ENCODE measurements around the gene IL17C. TPM values are rescaled to one million over a fixed set of nuclear protein-coding genes. Genes with fewer than 3 reads are reported as not detected.

The IL17C gene
- total RNA-seq, 1 experiment from 2014 or later, result 1.9 TPM

DNA sequence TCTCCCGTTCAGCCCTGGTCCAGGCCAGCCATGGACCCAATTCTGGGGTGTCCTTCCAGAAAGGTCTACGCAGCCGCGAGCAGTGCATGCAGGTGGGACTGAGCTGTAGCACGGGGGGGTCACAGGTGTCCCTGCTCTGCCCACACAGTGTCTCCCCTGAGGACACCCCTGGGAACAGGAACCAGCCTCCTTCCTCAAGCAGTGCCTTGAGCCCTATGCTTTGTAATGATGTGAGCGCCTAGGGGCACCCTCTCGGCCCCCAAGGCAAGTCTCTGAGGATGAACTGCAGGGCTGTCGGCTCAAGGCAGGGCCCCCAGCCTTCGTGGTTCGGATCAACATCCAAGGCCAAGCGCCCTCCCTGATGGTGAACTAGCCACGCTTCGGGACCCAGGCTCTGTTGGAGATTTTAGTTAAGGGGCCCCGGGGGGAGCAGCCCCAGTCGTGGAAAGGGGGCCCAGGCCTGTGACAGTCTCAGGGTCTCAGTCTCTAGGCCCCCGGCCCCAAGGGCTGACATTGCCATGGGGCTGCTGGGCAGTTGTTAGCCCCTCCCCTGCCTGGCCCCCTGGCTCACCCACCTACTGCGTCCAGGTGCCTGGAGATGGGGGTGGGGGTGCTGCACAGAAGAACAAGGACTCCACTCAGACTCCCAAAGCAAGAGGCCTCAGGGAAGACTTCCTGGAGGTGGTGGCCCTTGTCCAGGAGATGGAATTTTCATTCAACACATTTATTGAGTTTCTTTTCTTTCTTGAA is 2.3 kb downstream of the IL17C start (continued):
- no peak for TF ChIP-seq AR (CRISPR knock-in tag; IDR thresholded peaks at IDR 0.05)
- no peak for TF ChIP-seq ZNF219 (CRISPR knock-in tag; IDR thresholded peaks at IDR 0.05; ENCODE audit: borderline replicate concordance)

DNA sequence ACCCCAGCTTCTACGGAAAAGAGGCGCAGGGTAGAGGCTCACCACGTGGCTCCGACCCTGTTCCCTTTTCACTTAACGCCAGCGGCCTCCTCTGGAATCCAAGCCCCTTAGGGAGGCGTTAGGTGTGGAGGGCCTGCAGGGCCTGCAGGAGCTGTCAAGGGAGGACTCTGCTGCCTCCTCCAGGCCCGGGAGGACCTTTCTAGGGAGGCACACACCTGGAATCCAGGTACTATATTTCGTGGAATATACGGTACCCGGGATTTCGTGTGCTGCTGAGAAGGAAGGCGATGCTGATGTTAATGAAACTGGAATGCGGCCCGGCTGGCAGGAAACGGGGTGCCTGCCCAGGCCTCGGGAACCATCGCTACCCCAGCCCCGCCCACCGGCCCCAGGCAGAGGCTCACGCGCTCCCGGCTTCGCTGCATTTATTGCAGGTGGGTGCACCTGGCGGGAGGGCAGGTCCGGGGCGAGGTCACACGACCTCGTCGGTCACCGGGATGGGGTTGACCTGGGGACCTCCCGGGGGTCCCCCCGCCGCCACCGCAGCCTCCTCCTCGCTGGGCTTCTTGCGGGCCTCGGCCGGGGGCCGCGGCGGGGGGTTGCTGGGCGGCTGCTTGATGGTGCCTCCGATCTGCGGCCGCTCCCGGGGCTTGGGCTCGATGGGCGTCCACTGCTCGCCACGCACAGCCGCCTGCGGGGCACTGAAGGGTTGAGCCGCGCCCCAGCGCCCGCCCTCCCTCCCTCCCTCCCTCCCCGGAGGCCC is 4.7 kb downstream of the IL17C start:
- TF ChIP-seq HMGA2 (CRISPR knock-in tag; IDR thresholded peaks at IDR 0.05) (no peak), ZNF263 (CRISPR knock-in tag; IDR thresholded peaks at IDR 0.05; ENCODE audit: low read depth) (peak; percentile 89)
- TF ChIP-seq, protein P1, sequence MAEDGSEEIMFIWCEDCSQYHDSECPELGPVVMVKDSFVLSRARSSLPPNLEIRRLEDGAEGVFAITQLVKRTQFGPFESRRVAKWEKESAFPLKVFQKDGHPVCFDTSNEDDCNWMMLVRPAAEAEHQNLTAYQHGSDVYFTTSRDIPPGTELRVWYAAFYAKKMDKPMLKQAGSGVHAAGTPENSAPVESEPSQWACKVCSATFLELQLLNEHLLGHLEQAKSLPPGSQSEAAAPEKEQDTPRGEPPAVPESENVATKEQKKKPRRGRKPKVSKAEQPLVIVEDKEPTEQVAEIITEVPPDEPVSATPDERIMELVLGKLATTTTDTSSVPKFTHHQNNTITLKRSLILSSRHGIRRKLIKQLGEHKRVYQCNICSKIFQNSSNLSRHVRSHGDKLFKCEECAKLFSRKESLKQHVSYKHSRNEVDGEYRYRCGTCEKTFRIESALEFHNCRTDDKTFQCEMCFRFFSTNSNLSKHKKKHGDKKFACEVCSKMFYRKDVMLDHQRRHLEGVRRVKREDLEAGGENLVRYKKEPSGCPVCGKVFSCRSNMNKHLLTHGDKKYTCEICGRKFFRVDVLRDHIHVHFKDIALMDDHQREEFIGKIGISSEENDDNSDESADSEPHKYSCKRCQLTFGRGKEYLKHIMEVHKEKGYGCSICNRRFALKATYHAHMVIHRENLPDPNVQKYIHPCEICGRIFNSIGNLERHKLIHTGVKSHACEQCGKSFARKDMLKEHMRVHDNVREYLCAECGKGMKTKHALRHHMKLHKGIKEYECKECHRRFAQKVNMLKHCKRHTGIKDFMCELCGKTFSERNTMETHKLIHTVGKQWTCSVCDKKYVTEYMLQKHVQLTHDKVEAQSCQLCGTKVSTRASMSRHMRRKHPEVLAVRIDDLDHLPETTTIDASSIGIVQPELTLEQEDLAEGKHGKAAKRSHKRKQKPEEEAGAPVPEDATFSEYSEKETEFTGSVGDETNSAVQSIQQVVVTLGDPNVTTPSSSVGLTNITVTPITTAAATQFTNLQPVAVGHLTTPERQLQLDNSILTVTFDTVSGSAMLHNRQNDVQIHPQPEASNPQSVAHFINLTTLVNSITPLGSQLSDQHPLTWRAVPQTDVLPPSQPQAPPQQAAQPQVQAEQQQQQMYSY (CRISPR knock-in tag; IDR thresholded peaks at IDR 0.05), result no peak
- peaks cover 13% of the 10 kb centered on the region for H3K27me3 Mint-ChIP-seq (ENCODE audit: low read depth)
- no peaks in the 10 kb centered on the region for H3K9me3 Mint-ChIP-seq
- H3K27ac Mint-ChIP-seq, result no peak overlapping the region
- ChIA-PET POLR2A (no interaction called here), CTCF (interaction anchor here (1.3 to 1.4 kb wide), 3 partner anchors 10 to 42 kb away, joined by 3 to 7 read pairs (median 5); no protein-coding TSS in a partner anchor)
- H3K4me1 Mint-ChIP-seq, result peaks cover 18% of the 10 kb centered on the region
- no peak overlapping the region for H3K4me3 Mint-ChIP-seq
- H3K36me3 Mint-ChIP-seq, result no peaks in the 10 kb centered on the region
- no peak for ATAC-seq
- peak; percentile 16 for DNase-seq (ENCODE audit: low spot score)

DNA sequence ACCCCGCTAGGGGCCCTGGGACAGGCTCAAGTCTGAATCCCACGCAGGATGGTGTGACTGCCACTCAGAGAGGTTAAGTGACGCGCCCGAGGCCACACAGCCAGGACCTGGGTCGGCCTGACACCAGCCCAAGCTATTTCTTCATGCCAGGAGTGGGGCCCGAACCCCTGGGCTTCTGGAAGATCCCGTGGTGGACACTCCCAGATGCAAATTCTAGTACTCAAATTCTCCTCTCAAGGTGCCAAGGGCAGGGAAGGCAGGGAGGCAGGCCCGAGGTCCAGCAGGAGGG is 5.2 kb downstream of the IL17C start:
- peaks cover 13% of the 10 kb centered on the region for H3K4me1 Mint-ChIP-seq
- no peak overlapping the region for H3K4me3 Mint-ChIP-seq
- ChIA-PET CTCF (interaction anchor here (1.3 kb wide), 1 partner anchor 10 kb away, joined by 5 read pairs; no protein-coding TSS in a partner anchor), POLR2A (no interaction called here)
- no peak for ATAC-seq
- no peak overlapping the region for H3K27ac Mint-ChIP-seq
- no peak for DNase-seq (ENCODE audit: low spot score)
- no peaks in the 10 kb centered on the region for H3K36me3 Mint-ChIP-seq
- H3K27me3 Mint-ChIP-seq (ENCODE audit: low read depth), result peaks cover 13% of the 10 kb centered on the region
- no peaks in the 10 kb centered on the region for H3K9me3 Mint-ChIP-seq
- TF ChIP-seq MLX (CRISPR knock-in tag; IDR thresholded peaks at IDR 0.05), result no peak
- TF ChIP-seq IRF1 (CRISPR knock-in tag; IDR thresholded peaks at IDR 0.05), result no peak
- TF ChIP-seq AR (CRISPR knock-in tag; IDR thresholded peaks at IDR 0.05), result no peak
- TF ChIP-seq, protein P2, sequence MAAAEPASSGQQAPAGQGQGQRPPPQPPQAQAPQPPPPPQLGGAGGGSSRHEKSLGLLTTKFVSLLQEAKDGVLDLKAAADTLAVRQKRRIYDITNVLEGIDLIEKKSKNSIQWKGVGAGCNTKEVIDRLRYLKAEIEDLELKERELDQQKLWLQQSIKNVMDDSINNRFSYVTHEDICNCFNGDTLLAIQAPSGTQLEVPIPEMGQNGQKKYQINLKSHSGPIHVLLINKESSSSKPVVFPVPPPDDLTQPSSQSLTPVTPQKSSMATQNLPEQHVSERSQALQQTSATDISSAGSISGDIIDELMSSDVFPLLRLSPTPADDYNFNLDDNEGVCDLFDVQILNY (CRISPR knock-in tag; IDR thresholded peaks at IDR 0.05), result no peak
- TF ChIP-seq, protein P3, sequence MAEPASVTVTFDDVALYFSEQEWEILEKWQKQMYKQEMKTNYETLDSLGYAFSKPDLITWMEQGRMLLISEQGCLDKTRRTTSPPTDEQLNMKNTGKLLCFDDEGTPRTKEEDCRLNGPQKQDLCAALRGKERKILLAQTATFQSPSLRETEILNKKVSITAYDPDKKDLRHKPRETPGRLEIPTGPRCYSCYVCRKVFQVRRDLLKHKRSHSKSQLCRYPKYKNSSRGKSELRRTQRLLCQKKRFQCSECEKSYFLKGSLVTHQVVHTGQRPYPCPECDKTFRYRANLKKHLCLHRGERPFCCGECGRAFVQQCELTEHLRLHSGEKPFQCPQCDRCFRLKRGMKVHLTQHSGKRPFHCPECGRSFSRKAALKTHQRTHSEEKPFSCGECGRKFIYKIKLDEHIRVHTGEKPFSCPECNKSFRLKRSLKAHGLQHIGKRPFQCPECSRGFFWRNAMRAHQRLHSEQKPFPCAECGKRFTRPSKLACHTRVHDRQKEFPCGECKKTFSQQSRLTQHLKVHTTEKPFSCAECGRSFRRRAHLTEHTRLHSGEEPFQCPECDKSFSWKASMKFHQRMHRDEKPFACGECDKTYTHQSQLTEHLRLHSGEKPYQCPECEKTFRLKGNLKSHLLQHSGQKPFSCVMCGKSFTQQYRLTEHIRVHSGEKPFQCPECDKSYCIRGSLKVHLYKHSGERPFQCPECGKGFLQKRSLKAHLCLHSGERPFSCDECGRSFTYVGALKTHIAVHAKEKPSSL (CRISPR knock-in tag; conservative IDR thresholded peaks at IDR 0.05), result no peak
- no peak for TF ChIP-seq SOX15 (CRISPR knock-in tag; IDR thresholded peaks at IDR 0.05)
- TF ChIP-seq, protein P4, sequence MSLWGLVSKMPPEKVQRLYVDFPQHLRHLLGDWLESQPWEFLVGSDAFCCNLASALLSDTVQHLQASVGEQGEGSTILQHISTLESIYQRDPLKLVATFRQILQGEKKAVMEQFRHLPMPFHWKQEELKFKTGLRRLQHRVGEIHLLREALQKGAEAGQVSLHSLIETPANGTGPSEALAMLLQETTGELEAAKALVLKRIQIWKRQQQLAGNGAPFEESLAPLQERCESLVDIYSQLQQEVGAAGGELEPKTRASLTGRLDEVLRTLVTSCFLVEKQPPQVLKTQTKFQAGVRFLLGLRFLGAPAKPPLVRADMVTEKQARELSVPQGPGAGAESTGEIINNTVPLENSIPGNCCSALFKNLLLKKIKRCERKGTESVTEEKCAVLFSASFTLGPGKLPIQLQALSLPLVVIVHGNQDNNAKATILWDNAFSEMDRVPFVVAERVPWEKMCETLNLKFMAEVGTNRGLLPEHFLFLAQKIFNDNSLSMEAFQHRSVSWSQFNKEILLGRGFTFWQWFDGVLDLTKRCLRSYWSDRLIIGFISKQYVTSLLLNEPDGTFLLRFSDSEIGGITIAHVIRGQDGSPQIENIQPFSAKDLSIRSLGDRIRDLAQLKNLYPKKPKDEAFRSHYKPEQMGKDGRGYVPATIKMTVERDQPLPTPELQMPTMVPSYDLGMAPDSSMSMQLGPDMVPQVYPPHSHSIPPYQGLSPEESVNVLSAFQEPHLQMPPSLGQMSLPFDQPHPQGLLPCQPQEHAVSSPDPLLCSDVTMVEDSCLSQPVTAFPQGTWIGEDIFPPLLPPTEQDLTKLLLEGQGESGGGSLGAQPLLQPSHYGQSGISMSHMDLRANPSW (CRISPR knock-in tag; conservative IDR thresholded peaks at IDR 0.05; ENCODE audit: low read depth), result no peak
- TF ChIP-seq FOXP1 (CRISPR knock-in tag; IDR thresholded peaks at IDR 0.05; ENCODE audit: borderline replicate concordance), result no peak
